CD8-positive, alpha-beta memory T cell (primary cell): ENCODE measurements around the gene F2R. TPM values are rescaled to one million over a fixed set of nuclear protein-coding genes. Genes with fewer than 3 reads are reported as not detected.
"Not testable (repeated sequence)": the region's sequence is repeated elsewhere in the genome, so short reads cannot be mapped to it uniquely, and the experiment has no call there.

Source experiments
- CTCF ChIA-PET: fragments of 350-600 bp; sonication (Branson Sonifier 250); formaldehyde crosslinking; loops from one replicate; lab custom pipeline; 2021; ENCODE audit warnings: antibody characterized with exemption; lab: Charles Lee
- POLR2A ChIA-PET: fragments of 350-600 bp; sonication (Branson Sonifier 250); formaldehyde crosslinking; loops from one replicate; lab custom pipeline; 2021; ENCODE audit warnings: antibody characterized with exemption; lab: Charles Lee
- DNase-seq, 5 donors: peaks; one replicate each; pipeline versions ENCODE4 v3.0.0 to v3.0.0-alpha.2; 2020 to 2022; ENCODE audit warnings: mixed read lengths in 1 of 5
- H3K27ac ChIP-seq: one replicate; pipeline ENCODE4 v1.7.0; 2013; ENCODE audit warnings: low read depth, mild to moderate bottlenecking, low read length, moderate library complexity
- H3K27me3 ChIP-seq: 2 replicates; pipeline ENCODE4 v1.7.0; 2013; ENCODE audit warnings: low read length, mild to moderate bottlenecking; ENCODE audit not compliant: insufficient read depth, poor library complexity, severe bottlenecking
- H3K36me3 ChIP-seq: 2 replicates; pipeline ENCODE4 v1.7.0; 2013; ENCODE audit warnings: mild to moderate bottlenecking, low read length, moderate library complexity; ENCODE audit not compliant: insufficient read depth
- H3K4me1 ChIP-seq: 2 replicates; pipeline ENCODE4 v1.7.0; 2013; ENCODE audit warnings: mild to moderate bottlenecking, low read length, moderate library complexity; ENCODE audit not compliant: insufficient read depth
- H3K4me3 ChIP-seq: 2 replicates; pipeline ENCODE4 v1.7.0; 2013; ENCODE audit warnings: mild to moderate bottlenecking, low read length
- H3K9me3 ChIP-seq: 2 replicates; pipeline ENCODE4 v1.7.0; 2013; ENCODE audit warnings: mild to moderate bottlenecking, low read length
- H3K27ac Mint-ChIP-seq, 8 donors: one replicate each; pipeline ENCODE4 v1.8.0; 2020 to 2021; ENCODE audit warnings: mixed read lengths in 8 of 8, mild to moderate bottlenecking in 6 of 8, inconsistent platforms in 3 of 8, moderate library complexity in 3 of 8
- H3K27me3 Mint-ChIP-seq, 2 donors: one replicate each; pipeline ENCODE4 v1.8.0; 2020 to 2021; ENCODE audit warnings: mixed read lengths in 2 of 2, mild to moderate bottlenecking in 1 of 2, moderate library complexity in 1 of 2
- H3K36me3 Mint-ChIP-seq, 3 donors: one replicate each; pipeline ENCODE4 v1.8.0; 2020 to 2021; ENCODE audit warnings: mixed read lengths in 3 of 3, inconsistent platforms in 1 of 3, mild to moderate bottlenecking in 1 of 3
- H3K4me1 Mint-ChIP-seq, 3 donors: one replicate each; pipeline ENCODE4 v1.8.0; 2020 to 2021; ENCODE audit warnings: mixed read lengths in 3 of 3, inconsistent platforms in 1 of 3, mild to moderate bottlenecking in 1 of 3
- H3K4me3 Mint-ChIP-seq, 7 donors: one replicate each; pipeline ENCODE4 v1.8.0; 2020 to 2021; ENCODE audit warnings: mixed read lengths in 7 of 7, mild to moderate bottlenecking in 6 of 7, moderate library complexity in 4 of 7, inconsistent platforms in 2 of 7
- H3K9me3 Mint-ChIP-seq, 5 donors: one replicate each; pipeline ENCODE4 v1.8.0; 2020 to 2022; ENCODE audit warnings: mixed read lengths in 5 of 5, mild to moderate bottlenecking in 3 of 5, moderate library complexity in 2 of 5, inconsistent platforms in 1 of 5
- polyA plus RNA-seq: library from polyadenylated mRNA; unstranded; fragments of 300-500 nt; fragmentation: Illumina TruSeq; gene quantifications from one replicate; pipeline ENCODE4 v1.2.3, GENCODE V29; 2021
- total RNA-seq, 2 experiments: library from RNA; stranded (reverse); gene quantifications; one replicate each; pipeline ENCODE4 v1.2.3, GENCODE V29; 2021

F2R gene
- total and polyA plus RNA-seq, 3 experiments from 2014 or later, result 26.6 to 46.5 (median 27.4) TPM

- Mint-ChIP-seq H3K36me3 (peaks cover 0 to 4% (median 2%) of the 10 kb centered on the region in 3 donors), H3K9me3 (peaks cover 0 to 8% (median 4%) of the 10 kb centered on the region in 5 donors), H3K27me3 (peaks cover 0 to 3% of the 10 kb centered on the region in 2 donors), H3K4me3 (no peak overlapping the region), H3K4me1 (peaks cover 11 to 22% (median 13%) of the 10 kb centered on the region in 3 donors), H3K27ac (peak overlapping the region in 1 of 8 donors; percentile 38)
- Histone ChIP-seq H3K27ac (no peak overlapping the region), H3K36me3 (no peaks in the 10 kb centered on the region), H3K4me3 (no peak overlapping the region), H3K27me3 (no peaks in the 10 kb centered on the region), H3K4me1 (peaks cover 4% of the 10 kb centered on the region), H3K9me3 (no peaks in the 10 kb centered on the region)
- POLR2A ChIA-PET, result no interaction called here
- CTCF ChIA-PET, result interaction anchor here (1.5 to 2.5 kb wide), 2 partner anchors 12 to 24 kb away, joined by 5 to 11 read pairs; no protein-coding TSS in a partner anchor
- DNase-seq, result no peak
Measured at GRCh38 chr5:76762484-76762883, 46.6 kb downstream of the F2R start.

- H3K27me3 ChIP-seq, result no peaks in the 10 kb centered on the region
- DNase-seq, result peak in 1 of 5 donors; percentile 36
- Mint-ChIP-seq H3K4me3 (peak overlapping the region in 1 of 7 donors; percentile 14), H3K9me3 (peaks cover 0 to 8% (median 4%) of the 10 kb centered on the region in 5 donors), H3K27me3 (peaks cover 0 to 3% of the 10 kb centered on the region in 2 donors), H3K36me3 (peaks cover 0 to 4% (median 2%) of the 10 kb centered on the region in 3 donors), H3K4me1 (peaks cover 11 to 22% (median 13%) of the 10 kb centered on the region in 3 donors), H3K27ac (peak overlapping the region in 5 of 8 donors; percentile 12 to 78 (median 64))
- H3K4me3 ChIP-seq, result no peak overlapping the region
- H3K36me3 ChIP-seq, result no peaks in the 10 kb centered on the region
- H3K9me3 ChIP-seq, result no peaks in the 10 kb centered on the region
- peaks cover 4% of the 10 kb centered on the region for H3K4me1 ChIP-seq
- no peak overlapping the region for H3K27ac ChIP-seq
- ChIA-PET POLR2A (interaction anchor here (0.8 kb wide), 1 partner anchor 24 kb away, joined by 4 read pairs; no protein-coding TSS in a partner anchor), CTCF (interaction anchor here (0.6 to 2.5 kb wide), 3 partner anchors 11 to 206 kb away, joined by 3 to 11 read pairs (median 5); no protein-coding TSS in a partner anchor)
Measured at GRCh38 chr5:76763136-76763535, 47.2 kb downstream of the F2R start.

GRCh38 chr5:76764374-76764773 is 48.4 kb downstream of the F2R start:
- H3K9me3 Mint-ChIP-seq, result peaks cover 0 to 8% (median 4%) of the 10 kb centered on the region in 5 donors
- POLR2A ChIA-PET, result no interaction called here
- Histone ChIP-seq H3K27me3 (no peaks in the 10 kb centered on the region), H3K36me3 (no peaks in the 10 kb centered on the region), H3K9me3 (no peaks in the 10 kb centered on the region), H3K4me3 (no peak overlapping the region), H3K27ac (no peak overlapping the region), H3K4me1 (peaks cover 4% of the 10 kb centered on the region)
- H3K4me1 Mint-ChIP-seq, result peaks cover 11 to 22% (median 13%) of the 10 kb centered on the region in 3 donors
- no peak overlapping the region for H3K4me3 Mint-ChIP-seq
- CTCF ChIA-PET, result no interaction called here
- H3K36me3 Mint-ChIP-seq, result peaks cover 0 to 4% (median 2%) of the 10 kb centered on the region in 3 donors
- peak overlapping the region in 1 of 8 donors; percentile 61 for H3K27ac Mint-ChIP-seq
- peaks cover 0 to 3% of the 10 kb centered on the region in 2 donors for H3K27me3 Mint-ChIP-seq
- DNase-seq, result no peak

GRCh38 chr5:76765249-76765648 is 49.3 kb downstream of the F2R start:
- ChIA-PET CTCF (interaction anchor here (0.9 to 1.2 kb wide), 2 partner anchors 9 to 51 kb away, joined by 3 to 6 read pairs; no protein-coding TSS in a partner anchor), POLR2A (no interaction called here)
- H3K4me1 Mint-ChIP-seq, result peaks cover 11 to 22% (median 13%) of the 10 kb centered on the region in 3 donors
- no peak overlapping the region for H3K27ac ChIP-seq
- H3K4me3 ChIP-seq, result no peak overlapping the region
- H3K4me3 Mint-ChIP-seq, result no peak overlapping the region
- H3K36me3 Mint-ChIP-seq, result peaks cover 0 to 4% (median 2%) of the 10 kb centered on the region in 3 donors
- peaks cover 0 to 8% (median 4%) of the 10 kb centered on the region in 5 donors for H3K9me3 Mint-ChIP-seq
- no peak for DNase-seq
- H3K27ac Mint-ChIP-seq, result peak overlapping the region in 1 of 8 donors; percentile 12
- H3K9me3 ChIP-seq, result no peaks in the 10 kb centered on the region
- H3K4me1 ChIP-seq, result peaks cover 4% of the 10 kb centered on the region
- H3K27me3 Mint-ChIP-seq, result peaks cover 0 to 3% of the 10 kb centered on the region in 2 donors
- no peaks in the 10 kb centered on the region for H3K27me3 ChIP-seq
- no peaks in the 10 kb centered on the region for H3K36me3 ChIP-seq

GRCh38 chr5:76766746-76767145 is 50.8 kb downstream of the F2R start:
- H3K27me3 ChIP-seq, result no peaks in the 10 kb centered on the region
- H3K27ac ChIP-seq, result no peak overlapping the region
- ChIA-PET CTCF (interaction anchor here (1.1 kb wide), 1 partner anchor 41 kb away, joined by 3 read pairs; no protein-coding TSS in a partner anchor), POLR2A (no interaction called here)
- H3K4me3 ChIP-seq, result no peak overlapping the region
- H3K4me1 ChIP-seq, result peaks cover 4% of the 10 kb centered on the region
- H3K9me3 Mint-ChIP-seq, result peaks cover 0 to 8% (median 4%) of the 10 kb centered on the region in 5 donors
- no peaks in the 10 kb centered on the region for H3K36me3 ChIP-seq
- H3K9me3 ChIP-seq, result no peaks in the 10 kb centered on the region
- no peak overlapping the region for H3K4me3 Mint-ChIP-seq
- no peak for DNase-seq
- H3K36me3 Mint-ChIP-seq, result peaks cover 0 to 4% (median 2%) of the 10 kb centered on the region in 3 donors
- H3K27me3 Mint-ChIP-seq, result peaks cover 0 to 3% of the 10 kb centered on the region in 2 donors
- peaks cover 11 to 22% (median 13%) of the 10 kb centered on the region in 3 donors for H3K4me1 Mint-ChIP-seq
- no peak overlapping the region for H3K27ac Mint-ChIP-seq

GRCh38 chr5:76771041-76771440 is 55.1 kb downstream of the F2R start:
- H3K27me3 ChIP-seq, DNase-seq, CTCF ChIA-PET, H3K4me1 ChIP-seq, H3K4me1 Mint-ChIP-seq, H3K36me3 Mint-ChIP-seq, H3K9me3 ChIP-seq, H3K4me3 ChIP-seq, H3K27ac Mint-ChIP-seq, H3K27ac ChIP-seq, H3K27me3 Mint-ChIP-seq, POLR2A ChIA-PET, H3K9me3 Mint-ChIP-seq, H3K36me3 ChIP-seq: not testable (repeated sequence)
- H3K4me3 Mint-ChIP-seq, result peak overlapping the region in 1 of 7 donors; percentile 54

GRCh38 chr5:76771705-76772405 is 55.9 kb downstream of the F2R start:
- DNase-seq, result no peak
- no peak overlapping the region for H3K27ac ChIP-seq
- H3K9me3 ChIP-seq, result no peaks in the 10 kb centered on the region
- Mint-ChIP-seq H3K9me3 (no peaks in the 10 kb centered on the region), H3K36me3 (no peaks in the 10 kb centered on the region), H3K27me3 (peaks cover 0 to 3% of the 10 kb centered on the region in 2 donors), H3K4me1 (peaks cover 3 to 5% (median 4%) of the 10 kb centered on the region in 3 donors), H3K4me3 (peak overlapping the region in 1 of 7 donors; percentile 67), H3K27ac (peak overlapping the region in 1 of 8 donors; percentile 30)
- H3K36me3 ChIP-seq, result no peaks in the 10 kb centered on the region
- CTCF ChIA-PET, result interaction anchor here (1.0 kb wide), 1 partner anchor 163 kb away, joined by 5 read pairs; no protein-coding TSS in a partner anchor
- H3K4me3 ChIP-seq, result no peak overlapping the region
- no peaks in the 10 kb centered on the region for H3K27me3 ChIP-seq
- POLR2A ChIA-PET, result no interaction called here
- H3K4me1 ChIP-seq, result no peaks in the 10 kb centered on the region

GRCh38 chr5:76775921-76776320 is 60.0 kb downstream of the F2R start:
- H3K27me3 ChIP-seq, result no peaks in the 10 kb centered on the region
- no peaks in the 10 kb centered on the region for H3K9me3 ChIP-seq
- Mint-ChIP-seq H3K4me1 (peaks cover 3 to 4% (median 3%) of the 10 kb centered on the region in 3 donors), H3K27ac (no peak overlapping the region), H3K9me3 (no peaks in the 10 kb centered on the region), H3K4me3 (no peak overlapping the region), H3K36me3 (no peaks in the 10 kb centered on the region), H3K27me3 (peaks cover 0 to 3% of the 10 kb centered on the region in 2 donors)
- ChIA-PET POLR2A (no interaction called here), CTCF (interaction anchor here (0.7 to 4.9 kb wide), 6 partner anchors 38 to 175 kb away, joined by 3 to 85 read pairs (median 4); no protein-coding TSS in a partner anchor)
- no peak for DNase-seq
- no peak overlapping the region for H3K27ac ChIP-seq
- no peak overlapping the region for H3K4me3 ChIP-seq
- H3K36me3 ChIP-seq, result no peaks in the 10 kb centered on the region
- H3K4me1 ChIP-seq, result no peaks in the 10 kb centered on the region
